SW 1271 (cell line): ENCODE results near the gene RFX2.
"Not testable (repeated sequence)": the region's sequence is repeated elsewhere in the genome, so short reads cannot be mapped to it uniquely, and the experiment has no call there.

ENCODE experiments used
- DNase-seq, 2 experiments: peaks; one replicate each; lab custom pipeline; 2025; lab: John Stamatoyannopoulos, UW

RFX2 gene

GRCh38 chr19:6038634-6039405, 71.5 kb downstream of the RFX2 start:
- no peak for DNase-seq

DNA sequence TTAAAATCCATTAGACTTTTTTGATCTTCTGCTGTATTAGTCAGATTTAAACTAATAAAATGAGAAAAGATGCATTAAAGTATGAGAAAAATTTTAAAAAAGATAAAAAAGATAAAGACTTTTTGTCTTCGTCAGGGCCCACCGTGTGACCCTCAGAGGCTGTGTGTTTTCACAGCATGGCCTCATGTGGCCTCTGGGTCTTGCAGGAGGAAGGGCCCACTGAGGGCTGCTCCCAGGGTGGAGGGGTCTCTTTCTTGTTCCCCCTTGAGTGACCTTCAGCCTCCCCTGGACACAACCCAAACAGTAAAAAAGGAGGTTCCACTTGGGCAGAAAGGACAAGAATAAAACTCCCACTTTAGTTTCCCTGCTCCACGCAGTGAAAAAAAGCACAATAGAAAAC, 75.3 kb downstream of the RFX2 start:
- no peak for DNase-seq

DNA sequence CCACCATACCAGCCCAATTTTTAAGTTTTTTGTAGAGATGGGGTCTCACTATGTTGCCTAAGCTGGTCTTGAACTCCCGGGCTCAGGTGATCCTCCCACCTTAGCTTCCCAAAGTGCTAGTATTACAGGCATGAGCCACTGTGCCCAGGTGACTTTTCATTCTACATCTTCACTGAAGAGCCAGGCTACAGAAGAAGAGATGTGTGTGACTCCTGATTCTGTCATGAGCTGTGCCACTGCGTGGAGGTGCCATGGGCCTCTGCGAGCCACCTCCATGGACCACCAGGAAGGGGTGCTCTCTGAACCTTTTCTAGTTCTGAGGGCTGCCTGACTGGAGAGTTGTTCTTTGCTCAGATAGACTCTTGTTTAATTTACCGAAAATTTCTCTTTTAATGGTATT, 75.8 kb downstream of the RFX2 start:
- DNase-seq: no peak

DNA sequence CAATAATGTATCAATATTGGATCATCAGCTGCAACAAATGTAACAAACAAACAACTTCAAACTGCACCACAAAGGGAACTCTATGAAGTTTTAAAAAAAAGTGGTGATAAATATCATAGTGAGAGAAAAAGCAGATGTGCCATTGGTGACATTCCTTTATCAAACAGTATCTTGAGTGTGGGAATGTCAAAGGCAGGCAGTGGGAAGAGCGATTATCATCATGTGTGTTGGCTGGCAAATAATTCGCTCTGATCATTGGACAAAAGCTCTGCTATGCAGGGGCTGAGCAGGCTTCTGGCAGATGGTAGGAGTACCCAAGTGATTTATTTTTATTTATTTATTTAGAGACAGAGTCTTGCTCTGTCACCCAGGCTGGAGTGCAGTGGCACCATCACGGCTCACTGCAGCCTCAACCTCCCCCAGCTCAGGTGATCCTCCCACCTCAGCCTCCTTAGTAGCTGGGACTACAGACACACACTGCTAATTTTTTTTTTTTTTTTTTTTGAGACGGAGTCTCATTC, 76.5 kb downstream of the RFX2 start:
- DNase-seq: no peak

DNA sequence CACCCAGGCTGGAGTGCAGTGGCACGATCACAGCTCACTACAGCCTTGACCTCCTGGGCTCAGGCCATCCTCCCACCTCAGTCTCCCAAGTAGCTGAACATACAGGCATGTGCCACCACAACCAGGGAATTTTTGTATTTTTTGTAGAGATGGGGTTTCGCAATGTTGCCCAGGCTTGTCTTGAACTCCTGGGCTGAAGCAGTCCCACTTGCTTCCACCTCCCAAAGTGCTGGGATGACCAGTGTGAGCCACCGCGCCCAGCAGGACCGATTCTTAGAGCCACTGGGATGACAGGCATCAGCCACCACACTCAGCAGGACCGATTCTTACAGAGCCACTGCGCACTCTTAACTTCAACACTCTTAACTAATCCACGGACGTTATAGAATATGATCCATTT, 77.5 kb downstream of the RFX2 start:
- no peak for DNase-seq

DNA sequence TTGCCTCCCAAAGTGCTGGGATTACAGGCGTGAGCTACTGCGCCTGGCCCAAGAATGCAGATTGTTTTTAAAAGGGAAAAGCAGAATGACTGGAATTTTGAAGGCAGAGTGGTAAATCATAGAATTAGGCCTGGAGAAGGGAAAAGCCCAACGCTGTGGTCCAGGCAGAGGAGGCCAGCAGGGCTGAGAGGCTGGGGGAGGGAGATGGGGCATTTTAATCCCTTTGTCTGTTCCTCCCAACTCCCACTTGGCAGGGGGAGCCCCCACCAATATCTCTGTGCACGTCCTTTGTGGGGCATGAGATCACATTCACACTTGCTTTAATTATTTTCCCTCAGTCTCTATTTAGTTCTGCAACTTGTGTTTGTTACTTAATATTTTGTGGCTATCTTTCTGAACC, 77.9 kb downstream of the RFX2 start:
- no peak for DNase-seq

- DNase-seq: no peak
Observed at GRCh38 chr19:6030214-6030507, 80.1 kb downstream of the RFX2 start.

DNA sequence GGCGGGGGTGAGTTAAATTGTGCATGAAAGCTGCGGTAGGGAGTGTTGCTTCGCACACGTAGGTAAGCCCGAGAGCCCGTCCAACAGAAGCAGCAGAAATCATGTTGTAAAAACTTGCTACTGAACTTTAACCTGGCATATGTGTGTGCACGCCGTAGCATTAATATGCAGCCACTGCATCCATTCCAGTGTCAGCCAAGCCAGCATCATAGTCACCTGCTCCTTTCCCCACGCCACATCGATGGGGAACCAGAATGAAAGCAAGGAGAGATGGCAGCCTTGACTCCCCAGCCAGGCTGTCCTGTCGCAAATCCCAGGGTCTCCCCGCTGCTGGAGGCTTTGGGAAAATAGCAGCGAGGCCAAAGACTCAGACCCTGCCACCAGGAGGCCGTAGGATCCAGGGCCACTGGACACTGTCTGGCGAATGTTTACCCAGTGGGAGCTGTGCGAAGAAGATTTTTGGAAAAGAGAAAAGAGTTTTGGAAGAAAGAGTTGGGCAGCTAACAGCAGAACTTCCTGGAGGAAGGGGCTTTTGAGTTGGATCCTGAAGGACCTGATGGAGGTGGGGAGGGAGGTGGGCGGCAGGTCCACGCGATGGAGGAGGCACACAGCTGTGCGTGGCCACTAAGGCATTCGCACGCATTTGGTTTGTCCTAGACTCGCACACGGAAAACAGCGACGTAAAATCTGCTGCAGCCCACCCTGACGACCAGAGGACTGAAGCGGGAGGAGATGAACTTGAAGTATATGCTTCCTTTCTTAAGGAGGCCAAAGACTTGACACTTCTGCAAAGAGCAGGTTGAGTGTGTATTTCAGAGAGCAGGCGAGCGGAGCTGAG, 83.7 kb downstream of the RFX2 start:
- DNase-seq: no peak

GRCh38 chr19:6024756-6025155, 85.5 kb downstream of the RFX2 start:
- not testable (repeated sequence) for DNase-seq

DNA sequence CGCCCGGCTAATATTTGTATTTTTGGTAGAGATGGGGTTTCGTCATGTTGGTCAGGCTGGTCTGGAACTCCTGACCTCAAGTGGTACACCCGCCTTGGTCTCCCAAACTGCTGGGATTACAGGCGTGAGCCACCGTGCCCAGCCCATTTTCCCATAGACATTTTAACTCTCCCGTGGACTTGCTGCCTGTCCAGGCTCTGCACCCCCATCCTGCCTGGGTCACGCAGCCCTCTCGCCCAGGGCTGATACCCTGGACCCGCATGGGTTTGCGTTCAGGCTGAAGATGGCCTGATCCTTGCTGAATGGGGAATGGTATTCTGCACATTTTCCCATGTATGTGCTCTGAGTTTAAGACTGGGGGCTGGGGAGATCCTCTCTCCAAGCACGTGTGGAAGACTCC, 86.4 kb downstream of the RFX2 start:
- DNase-seq: no peak

GRCh38 chr19:6023085-6023682, 87.1 kb downstream of the RFX2 start:
- DNase-seq: peak in 1 of 2 experiments; percentile 2

GRCh38 chr19:6022570-6023064, 87.7 kb downstream of the RFX2 start:
- no peak for DNase-seq

GRCh38 chr19:6021878-6022569, 88.3 kb downstream of the RFX2 start:
- peak; percentile 31 to 33 for DNase-seq

- DNase-seq: no peak
Observed at GRCh38 chr19:6020972-6021805, 89.1 kb downstream of the RFX2 start.

DNA sequence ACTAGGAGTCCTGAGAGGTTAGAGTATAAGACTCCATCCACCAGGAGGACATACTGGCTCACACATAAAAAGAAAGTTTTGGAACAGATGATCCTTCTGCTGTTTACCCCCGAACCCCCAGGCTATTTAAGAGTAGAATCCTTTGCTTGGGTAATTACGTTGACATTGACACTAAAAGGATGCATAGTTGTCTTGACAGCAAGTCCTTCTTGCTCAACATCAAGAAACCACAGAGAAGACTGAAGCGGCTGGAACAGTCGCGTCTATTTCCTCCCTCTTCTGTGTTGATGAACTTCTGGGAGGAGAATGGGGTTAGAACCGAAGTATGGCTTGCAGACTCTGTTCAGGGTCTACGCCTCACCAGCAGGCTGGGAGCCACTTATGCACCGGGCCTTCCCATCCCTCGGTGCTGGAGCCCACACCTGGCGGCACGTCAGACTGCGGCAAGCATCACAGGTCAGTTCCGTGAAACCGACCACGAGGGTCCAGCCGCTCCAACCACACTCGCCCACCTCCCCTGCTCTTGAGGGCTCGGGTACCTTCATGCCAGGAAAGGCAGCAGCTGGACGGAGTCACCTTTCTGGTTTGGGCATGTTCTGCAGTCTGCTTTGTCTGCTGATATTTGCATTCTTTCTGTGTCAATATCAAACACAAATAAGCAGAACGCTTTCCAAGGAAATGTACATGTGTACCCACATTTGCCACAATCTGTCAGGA, 90.0 kb downstream of the RFX2 start:
- no peak for DNase-seq

DNA sequence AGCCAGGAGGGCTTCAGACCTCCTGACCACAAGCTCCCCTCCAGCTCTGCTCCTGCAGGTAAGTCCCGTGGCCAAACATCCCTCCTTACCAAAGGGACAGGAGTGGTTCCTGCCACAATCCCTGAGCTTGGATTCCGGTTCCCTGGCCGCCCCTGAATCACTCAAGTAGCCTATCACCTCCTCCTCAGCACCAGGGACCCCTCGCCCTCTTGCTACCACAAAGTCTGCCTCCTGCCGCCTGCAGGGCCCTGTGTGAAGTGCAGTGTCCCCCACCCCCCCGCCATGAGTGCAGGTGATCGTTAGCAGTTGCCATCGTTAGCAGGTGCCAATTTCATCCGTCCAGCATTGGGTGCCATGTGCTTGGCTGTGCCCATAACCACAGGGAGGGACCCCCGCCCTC, 91.5 kb downstream of the RFX2 start:
- no peak for DNase-seq

DNA sequence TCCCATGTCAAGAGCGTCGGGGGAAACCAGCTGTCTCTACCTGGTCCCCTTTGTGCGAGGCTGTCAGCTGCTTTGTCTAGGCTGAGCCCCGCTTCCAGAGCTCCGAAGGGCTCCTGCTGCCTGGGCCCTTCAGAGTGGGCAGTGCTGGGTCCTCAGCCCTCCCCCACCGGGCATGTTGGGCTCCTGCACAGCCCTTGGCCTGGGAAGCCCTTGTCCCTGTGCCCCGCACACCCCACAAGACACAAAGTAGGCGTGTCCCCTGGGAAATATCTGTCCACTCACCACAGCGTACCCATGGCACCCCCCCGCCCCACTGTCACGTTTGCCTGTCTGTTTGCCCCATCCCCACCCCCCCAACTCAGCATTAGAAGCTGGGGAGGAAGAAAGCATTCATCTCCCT, 92.7 kb downstream of the RFX2 start:
- no peak for DNase-seq

DNA sequence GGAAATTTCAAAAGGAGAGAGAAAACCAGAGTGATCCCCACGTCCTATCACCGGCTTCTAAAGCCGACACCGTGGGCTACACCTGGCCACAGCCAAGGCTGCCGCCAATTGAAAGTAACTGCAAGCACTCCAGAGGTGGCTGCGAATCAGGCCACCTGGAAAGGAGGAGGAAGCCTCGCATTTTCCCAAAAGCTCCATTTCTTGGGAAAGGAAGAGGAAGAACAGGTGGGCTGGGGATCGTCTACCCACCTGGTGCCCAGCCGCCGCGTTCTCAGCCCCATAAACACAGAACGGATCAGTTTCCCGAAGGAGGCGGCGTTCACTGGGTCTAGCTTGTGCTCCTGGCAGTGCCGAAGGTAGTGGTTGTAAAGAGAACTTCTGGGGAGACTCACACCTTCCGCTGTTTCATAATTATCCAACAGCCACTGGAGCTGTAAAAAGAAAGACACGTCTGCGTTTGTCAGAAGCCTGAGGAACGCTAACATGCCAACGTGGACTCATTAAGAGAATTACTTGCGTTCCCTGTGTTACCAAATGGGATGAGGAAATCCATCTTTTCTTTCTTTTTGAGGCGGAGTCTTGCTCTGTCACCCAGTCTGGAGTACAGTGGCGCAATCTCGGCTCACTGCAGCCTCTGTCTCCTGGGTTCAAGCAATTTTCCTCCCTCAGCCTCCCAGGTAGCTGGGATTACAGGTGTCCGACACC, 94.3 kb downstream of the RFX2 start:
- no peak for DNase-seq

GRCh38 chr19:6014551-6015135, 95.7 kb downstream of the RFX2 start:
- DNase-seq: no peak
